SU-DHL-6 (cell line): ENCODE results near the gene CREB5.

Experiments used
- H2AFZ ChIP-seq: fragments of 200-600 bp; sonication (generic); 2 replicates; pipeline ENCODE4 v1.6.1; 2014; ENCODE audit warnings: low read depth, mild to moderate bottlenecking, moderate library complexity, mixed read lengths, antibody characterized with exemption, low read length; ENCODE audit not compliant: severe bottlenecking
- H3F3A ChIP-seq: fragments of 200-600 bp; shearing (Covaris generic); 2 replicates; pipeline ENCODE4 v1.6.0; 2016; ENCODE audit warnings: antibody characterized with exemption, mild to moderate bottlenecking; ENCODE audit not compliant: insufficient read depth
- H3K27ac ChIP-seq: fragments of 200-600 bp; sonication (generic); 2 replicates; pipeline ENCODE4 v1.5.1; 2016; ENCODE audit warnings: low read depth, mild to moderate bottlenecking, low read length, moderate library complexity, mixed read lengths
- H3K27me3 ChIP-seq: fragments of 200-600 bp; sonication (generic), shearing (Covaris generic); 2 replicates; pipeline ENCODE4 v1.6.0; 2014; ENCODE audit warnings: mild to moderate bottlenecking, low read length
- H3K36me3 ChIP-seq: fragments of 200-600 bp; sonication (generic); 2 replicates; pipeline ENCODE4 v1.6.1; 2014; ENCODE audit warnings: mild to moderate bottlenecking, low read length, mixed read lengths
- H3K4me2 ChIP-seq: fragments of 300-600, 200-600 bp; shearing (Covaris generic), sonication (generic); 2 replicates; pipeline ENCODE4 v1.6.0; 2014; ENCODE audit warnings: low read length, low read depth, mild to moderate bottlenecking; ENCODE audit not compliant: poor library complexity, severe bottlenecking
- H3K4me3 ChIP-seq: fragments of 200-600 bp; sonication (generic); 2 replicates; pipeline ENCODE4 v1.5.1; 2014; ENCODE audit warnings: antibody characterized with exemption, low read length, mild to moderate bottlenecking, mixed read lengths; ENCODE audit not compliant: insufficient read depth, poor library complexity, severe bottlenecking
- H3K79me2 ChIP-seq: fragments of 200-600 bp; sonication (generic); 2 replicates; pipeline ENCODE4 v1.6.1; 2014; ENCODE audit warnings: mild to moderate bottlenecking, low read length, moderate library complexity; ENCODE audit not compliant: insufficient read depth
- H3K9ac ChIP-seq: fragments of 200-600 bp; sonication (generic); 2 replicates; pipeline ENCODE4 v1.7.0; 2014; ENCODE audit warnings: mild to moderate bottlenecking, low read length
- H3K9me2 ChIP-seq: fragments of 200-600 bp; sonication (generic); replicated peaks from 2 replicates; pipeline ENCODE4 v1.6.1; 2014; ENCODE audit warnings: low read length; ENCODE audit not compliant: insufficient read depth
- H3K9me3 ChIP-seq: fragments of 200-600 bp; sonication (generic); 2 replicates; pipeline ENCODE4 v1.6.1; 2014; ENCODE audit warnings: low read length, mixed read lengths; ENCODE audit not compliant: insufficient read depth
- H4K20me1 ChIP-seq: fragments of 200-600 bp; sonication (generic); 2 replicates; pipeline ENCODE4 v1.6.1; 2014; ENCODE audit warnings: low read depth, mild to moderate bottlenecking, antibody characterized with exemption, low read length, moderate library complexity, mixed read lengths
- CTCF ChIP-seq: fragments of 200-600 bp; sonication (generic); IDR thresholded peaks from one replicate; pipeline ENCODE4 v1.5.1; 2017; ENCODE audit warnings: antibody characterized with exemption, mild to moderate bottlenecking, low read length, moderate library complexity; ENCODE audit not compliant: insufficient read depth, poor library complexity, severe bottlenecking
- EZH2phosphoT487 ChIP-seq: fragments of 200-600 bp; sonication (generic), shearing (Covaris generic); conservative IDR thresholded peaks from 2 replicates; pipeline ENCODE4 v1.6.1; 2018; ENCODE audit warnings: mild to moderate bottlenecking, antibody characterized with exemption, low read length, moderate library complexity, mixed read lengths

Gene CREB5, protein sequence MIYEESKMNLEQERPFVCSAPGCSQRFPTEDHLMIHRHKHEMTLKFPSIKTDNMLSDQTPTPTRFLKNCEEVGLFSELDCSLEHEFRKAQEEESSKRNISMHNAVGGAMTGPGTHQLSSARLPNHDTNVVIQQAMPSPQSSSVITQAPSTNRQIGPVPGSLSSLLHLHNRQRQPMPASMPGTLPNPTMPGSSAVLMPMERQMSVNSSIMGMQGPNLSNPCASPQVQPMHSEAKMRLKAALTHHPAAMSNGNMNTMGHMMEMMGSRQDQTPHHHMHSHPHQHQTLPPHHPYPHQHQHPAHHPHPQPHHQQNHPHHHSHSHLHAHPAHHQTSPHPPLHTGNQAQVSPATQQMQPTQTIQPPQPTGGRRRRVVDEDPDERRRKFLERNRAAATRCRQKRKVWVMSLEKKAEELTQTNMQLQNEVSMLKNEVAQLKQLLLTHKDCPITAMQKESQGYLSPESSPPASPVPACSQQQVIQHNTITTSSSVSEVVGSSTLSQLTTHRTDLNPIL

GRCh38 chr7:28411876-28412662 lies at the start of gene CREB5:
TSS of gene CREB5 (plus strand) at chr7:28412518. CDS start at chr7:28412915, 397 bp downstream.
- H3K27me3 ChIP-seq, result no peaks in the 10 kb centered on the region
- H3K27ac ChIP-seq, result no peak within 1 kb of the TSS
- H3F3A ChIP-seq, result no peaks in the 10 kb centered on the region
- H4K20me1 ChIP-seq, result no peaks in the 10 kb centered on the region
- TF ChIP-seq CTCF (peak; percentile 47), EZH2phosphoT487 (no peak)
- H3K4me2 ChIP-seq, result peak within 1 kb of the TSS; percentile 88
- no peaks in the 10 kb centered on the region for H3K36me3 ChIP-seq
- H3K9me3 ChIP-seq, result no peaks in the 10 kb centered on the region
- H3K79me2 ChIP-seq, result no peaks in the 10 kb centered on the region
- H3K9me2 ChIP-seq, result no peaks in the 10 kb centered on the region
- H3K9ac ChIP-seq, result no peak within 1 kb of the TSS
- no peak within 1 kb of the TSS for H3K4me3 ChIP-seq
- H2AFZ ChIP-seq, result no peak within 1 kb of the TSS

GRCh38 chr7:28362812-28363211 lies 49.5 kb upstream of the CREB5 start:
- H3F3A ChIP-seq, result no peaks in the 10 kb centered on the region
- H3K27ac ChIP-seq, result peak overlapping the region; percentile 29; the same call in 1 of the 2 replicates
- H3K9me2 ChIP-seq, result no peaks in the 10 kb centered on the region
- no peak overlapping the region for H3K4me3 ChIP-seq
- no peaks in the 10 kb centered on the region for H4K20me1 ChIP-seq
- H3K9me3 ChIP-seq, result no peaks in the 10 kb centered on the region
- H3K9ac ChIP-seq, result no peak overlapping the region
- peak overlapping the region; percentile 43 for H3K4me2 ChIP-seq
- H3K79me2 ChIP-seq, result no peaks in the 10 kb centered on the region
- TF ChIP-seq CTCF (peak; percentile 53), EZH2phosphoT487 (no peak)
- no peaks in the 10 kb centered on the region for H3K36me3 ChIP-seq
- no peaks in the 10 kb centered on the region for H3K27me3 ChIP-seq
- H2AFZ ChIP-seq, result peak overlapping the region; percentile 57

GRCh38 chr7:28364082-28364481 lies 48.2 kb upstream of the CREB5 start:
- H3K4me3 ChIP-seq, result no peak overlapping the region
- H3K9me3 ChIP-seq, result no peaks in the 10 kb centered on the region
- H3K79me2 ChIP-seq, result no peaks in the 10 kb centered on the region
- H3K27ac ChIP-seq, result no peak overlapping the region
- H4K20me1 ChIP-seq, result no peaks in the 10 kb centered on the region
- H3K4me2 ChIP-seq, result no peak overlapping the region
- H3K9me2 ChIP-seq, result no peaks in the 10 kb centered on the region
- H3K27me3 ChIP-seq, result no peaks in the 10 kb centered on the region
- no peaks in the 10 kb centered on the region for H3K36me3 ChIP-seq
- TF ChIP-seq CTCF, result peak; percentile 24
- TF ChIP-seq EZH2phosphoT487, result no peak
- no peak overlapping the region for H2AFZ ChIP-seq
- no peaks in the 10 kb centered on the region for H3F3A ChIP-seq
- H3K9ac ChIP-seq, result no peak overlapping the region
